Measurements from ENCODE around the gene CFAP157. TPM values are rescaled to one million over a fixed set of nuclear protein-coding genes. Genes with fewer than 3 reads are reported as not detected.

Gene CFAP157
- total RNA-seq, 2 donors from 2014 or later, result 0.27 to 0.28 TPM

GRCh38 chr9:127753148-127753547 lies 46.4 kb downstream of the CFAP157 start:
- DNase-seq (ENCODE audit: low spot score), result no peak
- Histone ChIP-seq H3K27me3 (replicated peaks; ENCODE audit: insufficient read depth) (peaks cover 7% of the 10 kb centered on the region), H3K4me3 (no peak overlapping the region), H3K27ac (no peak overlapping the region), H3K9me3 (no peaks in the 10 kb centered on the region), H3K36me3 (peaks cover 6% of the 10 kb centered on the region), H3K4me1 (ENCODE audit: control insufficient read depth in 1 of 2, low read depth in 2 of 2) (peaks cover 0 to 8% of the 10 kb centered on the region in 2 donors)
- no peak for ATAC-seq (ENCODE audit: insufficient number of reproducible peaks, low FRiP score, low read depth)
- TF ChIP-seq, protein P1, sequence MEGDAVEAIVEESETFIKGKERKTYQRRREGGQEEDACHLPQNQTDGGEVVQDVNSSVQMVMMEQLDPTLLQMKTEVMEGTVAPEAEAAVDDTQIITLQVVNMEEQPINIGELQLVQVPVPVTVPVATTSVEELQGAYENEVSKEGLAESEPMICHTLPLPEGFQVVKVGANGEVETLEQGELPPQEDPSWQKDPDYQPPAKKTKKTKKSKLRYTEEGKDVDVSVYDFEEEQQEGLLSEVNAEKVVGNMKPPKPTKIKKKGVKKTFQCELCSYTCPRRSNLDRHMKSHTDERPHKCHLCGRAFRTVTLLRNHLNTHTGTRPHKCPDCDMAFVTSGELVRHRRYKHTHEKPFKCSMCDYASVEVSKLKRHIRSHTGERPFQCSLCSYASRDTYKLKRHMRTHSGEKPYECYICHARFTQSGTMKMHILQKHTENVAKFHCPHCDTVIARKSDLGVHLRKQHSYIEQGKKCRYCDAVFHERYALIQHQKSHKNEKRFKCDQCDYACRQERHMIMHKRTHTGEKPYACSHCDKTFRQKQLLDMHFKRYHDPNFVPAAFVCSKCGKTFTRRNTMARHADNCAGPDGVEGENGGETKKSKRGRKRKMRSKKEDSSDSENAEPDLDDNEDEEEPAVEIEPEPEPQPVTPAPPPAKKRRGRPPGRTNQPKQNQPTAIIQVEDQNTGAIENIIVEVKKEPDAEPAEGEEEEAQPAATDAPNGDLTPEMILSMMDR (IDR thresholded peaks at IDR 0.05), result no peak

DNA sequence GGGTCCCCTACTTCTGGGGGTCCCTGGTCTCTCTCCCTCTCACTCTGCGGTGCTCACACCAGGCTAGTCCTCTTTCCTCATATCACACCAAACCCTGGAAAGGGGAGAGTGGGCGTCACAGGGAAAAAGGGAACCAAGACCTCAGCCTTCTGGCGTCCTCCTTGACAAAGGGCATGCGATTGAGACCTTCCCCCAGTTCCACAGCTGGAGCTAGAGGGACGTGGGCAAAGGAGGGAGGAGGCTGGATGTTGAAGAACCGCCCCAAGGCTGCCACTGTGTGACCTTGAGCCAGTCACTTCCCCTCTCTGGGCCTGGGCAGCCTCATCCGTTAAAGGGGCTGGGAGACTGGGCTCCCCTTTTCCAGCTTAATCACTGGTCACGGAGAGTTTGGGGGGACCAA lies 46.8 kb downstream of the CFAP157 start:
- H3K4me3 ChIP-seq, result no peak overlapping the region
- peaks cover 6% of the 10 kb centered on the region for H3K36me3 ChIP-seq
- no peak overlapping the region for H3K27ac ChIP-seq
- TF ChIP-seq, protein P1 (IDR thresholded peaks at IDR 0.05), result no peak
- ATAC-seq (ENCODE audit: insufficient number of reproducible peaks, low FRiP score, low read depth) (no peak), DNase-seq (ENCODE audit: low spot score) (no peak)
- no peaks in the 10 kb centered on the region for H3K9me3 ChIP-seq
- peaks cover 7% of the 10 kb centered on the region for H3K27me3 ChIP-seq (replicated peaks; ENCODE audit: insufficient read depth)
- peaks cover 0 to 8% of the 10 kb centered on the region in 2 donors for H3K4me1 ChIP-seq (ENCODE audit: control insufficient read depth in 1 of 2, low read depth in 2 of 2)

GRCh38 chr9:127754099-127755060 lies 47.6 kb downstream of the CFAP157 start:
- no peaks in the 10 kb centered on the region for H3K9me3 ChIP-seq
- DNase-seq (ENCODE audit: low spot score) (no peak), ATAC-seq (ENCODE audit: insufficient number of reproducible peaks, low FRiP score, low read depth) (no peak)
- H3K27ac ChIP-seq, result no peak overlapping the region
- H3K36me3 ChIP-seq, result peaks cover 6% of the 10 kb centered on the region
- H3K27me3 ChIP-seq (replicated peaks; ENCODE audit: insufficient read depth), result peaks cover 7% of the 10 kb centered on the region
- TF ChIP-seq, protein P1 (IDR thresholded peaks at IDR 0.05), result no peak
- no peak overlapping the region for H3K4me3 ChIP-seq
- H3K4me1 ChIP-seq (ENCODE audit: control insufficient read depth in 1 of 2, low read depth in 2 of 2), result peaks cover 0 to 8% of the 10 kb centered on the region in 2 donors

DNA sequence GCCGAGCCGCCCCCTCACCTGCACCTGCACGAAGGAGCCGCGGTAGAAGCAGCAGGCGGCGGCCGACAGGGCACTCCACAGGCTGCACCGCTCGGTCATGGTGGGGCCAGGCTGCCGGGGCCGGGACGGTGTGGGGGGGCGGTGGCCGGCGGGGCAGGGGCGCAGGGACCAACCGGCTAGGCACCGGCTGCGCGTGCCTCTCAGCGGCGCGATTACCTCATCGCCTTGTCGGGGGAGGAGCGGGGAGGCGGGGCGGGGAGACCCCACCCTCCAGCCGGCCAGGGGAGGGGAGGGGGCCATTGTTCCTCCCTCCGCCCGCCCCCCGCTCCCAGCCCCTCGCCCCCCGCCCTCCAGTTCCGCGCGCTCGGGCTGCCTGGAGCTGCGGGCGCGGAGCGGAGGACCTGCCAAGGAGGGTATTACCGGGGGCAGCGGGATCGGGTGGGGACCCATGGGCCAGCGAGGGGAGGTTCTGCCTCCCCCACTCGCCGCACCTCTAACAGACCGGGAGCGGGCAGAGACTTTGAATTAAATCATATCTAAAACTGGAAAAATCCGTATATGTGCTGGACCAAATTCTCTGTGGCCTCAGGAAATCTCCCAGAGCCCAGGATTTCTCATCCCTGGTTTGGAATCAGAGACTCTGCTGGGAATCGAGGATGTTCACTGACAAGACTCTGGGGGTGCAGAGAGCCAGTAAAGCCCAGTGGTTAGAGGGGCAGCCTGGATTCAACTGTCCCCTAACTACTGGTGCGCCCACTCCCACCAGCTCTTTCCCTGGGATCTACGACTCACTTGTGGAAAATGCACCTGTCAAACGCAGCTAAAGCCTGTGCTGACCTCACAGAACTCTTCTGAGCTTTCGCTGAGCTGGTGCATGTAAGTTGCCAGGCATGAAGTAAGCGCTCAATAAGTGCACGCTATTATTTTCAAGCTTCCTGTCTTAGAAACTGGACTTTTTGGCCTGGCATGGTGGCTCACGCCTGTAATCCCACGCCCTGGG lies 48.6 kb downstream of the CFAP157 start:
- no peak overlapping the region for H3K27ac ChIP-seq
- H3K27me3 ChIP-seq (replicated peaks; ENCODE audit: insufficient read depth), result peaks cover 7% of the 10 kb centered on the region
- ATAC-seq (ENCODE audit: insufficient number of reproducible peaks, low FRiP score, low read depth) (no peak), DNase-seq (ENCODE audit: low spot score) (no peak)
- no peak overlapping the region for H3K4me3 ChIP-seq
- peaks cover 0 to 8% of the 10 kb centered on the region in 2 donors for H3K4me1 ChIP-seq (ENCODE audit: control insufficient read depth in 1 of 2, low read depth in 2 of 2)
- H3K9me3 ChIP-seq, result no peaks in the 10 kb centered on the region
- TF ChIP-seq, protein P1 (IDR thresholded peaks at IDR 0.05), result no peak
- H3K36me3 ChIP-seq, result peaks cover 6% of the 10 kb centered on the region
